BJ (cell line): ENCODE data around the gene SREBF2. TPM values are rescaled to one million over a fixed set of nuclear protein-coding genes. Genes with fewer than 3 reads are reported as not detected.

Experiments
- CTCF ChIA-PET: fragments of 350-600 bp; formaldehyde crosslinking; extraction: SDS; loops from one replicate; lab custom pipeline; 2021; ENCODE audit warnings: antibody characterized with exemption, inconsistent platforms; lab: Yijun Ruan, JAX
- POLR2A ChIA-PET: fragments of 300-600 bp; sonication (Branson Sonifier 250); formaldehyde crosslinking; extraction: SDS; loops from one replicate; lab custom pipeline; 2021; ENCODE audit warnings: antibody characterized with exemption; lab: Charles Lee
- DNase-seq: peaks from one replicate; pipeline ENCODE4 v3.0.0-alpha.2; 2011; ENCODE audit warnings: low read depth
- H3K27me3 ChIP-seq: 2 replicates; pipeline ENCODE4 v1.6.0; 2011; ENCODE audit warnings: low read length; ENCODE audit not compliant: control insufficient read depth, insufficient read depth
- H3K36me3 ChIP-seq: 2 replicates; pipeline ENCODE4 v1.5.1; 2011; ENCODE audit warnings: low read length; ENCODE audit not compliant: control insufficient read depth, insufficient read depth
- H3K4me3 ChIP-seq: 2 replicates; pipeline ENCODE4 v1.5.1; 2011; ENCODE audit warnings: low read depth, mild to moderate bottlenecking, control low read depth, low read length
- CTCF ChIP-seq: IDR thresholded peaks from 2 replicates; pipeline ENCODE4 v1.5.1; 2011; ENCODE audit warnings: low read depth, mild to moderate bottlenecking, control low read depth, inconsistent platforms, low read length, moderate library complexity; ENCODE audit not compliant: insufficient read depth
- polyA plus RNA-seq: library from polyadenylated mRNA; depleted of rRNA; stranded (reverse); fragments of >200 nt; gene quantifications from 2 replicates; pipeline ENCODE4 v1.2.3, GENCODE V29; 2011

The SREBF2 gene
- polyA plus RNA-seq, 1 experiment = 26.2 TPM

GRCh38 chr22:41910050-41911000 lies 77.4 kb downstream of the SREBF2 start:
- Histone ChIP-seq H3K36me3 (peaks cover 4% of the 10 kb centered on the region), H3K27me3 (peaks cover 30% of the 10 kb centered on the region), H3K4me3 (peak overlapping the region; percentile 19)
- CTCF ChIA-PET = no interaction called here
- POLR2A ChIA-PET = no interaction called here
- no peak for DNase-seq
- no peak for TF ChIP-seq CTCF

DNA sequence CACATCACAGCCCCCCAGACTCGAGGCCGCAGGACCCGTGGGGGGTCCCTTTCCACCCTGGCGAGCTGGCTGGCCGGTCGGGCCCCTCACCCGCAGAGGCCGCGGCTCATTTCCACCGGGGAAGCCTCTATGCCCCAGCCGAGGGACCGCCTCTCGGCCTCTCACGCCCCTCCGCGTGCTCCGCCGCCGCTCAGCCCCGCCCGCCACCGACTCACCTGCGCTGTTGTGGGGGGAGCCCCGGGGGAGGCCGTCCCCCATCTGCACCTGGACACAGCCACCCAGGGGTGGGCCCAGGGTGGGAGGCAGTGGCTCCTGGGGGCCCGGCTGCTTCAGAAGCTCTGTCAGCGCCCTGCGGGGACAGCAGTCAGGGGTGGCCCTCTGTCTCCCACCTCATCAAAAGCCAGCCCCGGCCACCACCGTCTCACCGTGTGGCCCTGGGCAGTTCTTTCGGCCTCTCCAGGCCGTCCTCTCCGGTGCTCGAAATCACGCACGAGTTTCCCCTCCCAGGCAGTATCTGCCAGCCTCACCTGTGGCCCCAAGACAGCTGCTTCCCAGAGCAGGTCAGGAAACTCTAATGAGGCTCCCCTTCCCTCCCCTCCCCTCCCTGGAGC lies 78.2 kb downstream of the SREBF2 start:
- no peaks in the 10 kb centered on the region for H3K36me3 ChIP-seq
- ChIA-PET POLR2A (no interaction called here), CTCF (interaction anchor here (0.7 to 0.8 kb wide), 2 partner anchors 14 to 190 kb away, joined by 3 read pairs; no protein-coding TSS in a partner anchor)
- H3K27me3 ChIP-seq = peaks cover 38% of the 10 kb centered on the region
- TF ChIP-seq CTCF = no peak
- H3K4me3 ChIP-seq = no peak overlapping the region; the same call in 1 of the 2 replicates
- DNase-seq = no peak

DNA sequence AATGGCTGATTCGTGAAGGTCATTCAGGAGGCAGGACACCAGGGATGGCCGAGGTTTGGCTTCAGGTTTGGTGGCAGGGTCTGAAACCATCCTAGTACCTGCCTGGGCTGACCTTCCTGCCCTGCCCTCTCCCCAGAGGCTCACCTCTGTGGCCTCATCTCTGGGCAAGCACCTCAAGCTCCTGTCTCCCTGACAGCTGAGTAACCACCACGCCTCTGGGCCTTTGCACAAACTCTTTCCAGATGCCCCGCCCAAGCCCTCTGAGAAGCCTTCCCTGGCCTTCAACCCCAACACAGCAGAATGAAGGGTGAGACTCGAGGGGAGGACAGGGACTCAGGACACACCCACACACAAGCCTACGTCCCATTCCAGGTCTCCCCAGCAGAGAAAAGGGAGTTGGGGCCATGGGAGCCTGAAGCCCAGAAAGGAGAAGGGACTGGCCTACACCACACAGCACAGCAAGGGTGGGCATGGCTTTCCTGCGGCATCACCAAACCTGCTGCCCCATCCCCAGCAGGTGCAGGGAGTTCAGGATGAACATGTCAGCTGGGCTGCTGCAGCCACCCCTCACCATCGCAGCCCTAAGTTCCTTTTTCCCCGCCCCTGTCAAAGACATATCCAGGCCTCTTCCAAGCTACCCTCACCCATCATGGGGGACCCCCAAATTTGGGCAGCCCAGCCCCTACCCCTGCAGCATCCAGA lies 79.6 kb downstream of the SREBF2 start:
- Histone ChIP-seq H3K4me3 (no peak overlapping the region), H3K36me3 (no peaks in the 10 kb centered on the region), H3K27me3 (peaks cover 45% of the 10 kb centered on the region)
- no peak for TF ChIP-seq CTCF
- CTCF ChIA-PET = interaction anchor here (0.6 to 2.1 kb wide), 3 partner anchors 13 to 221 kb away, joined by 3 to 5 read pairs (median 4); no protein-coding TSS in a partner anchor
- no peak for DNase-seq
- POLR2A ChIA-PET = no interaction called here

- POLR2A ChIA-PET = no interaction called here
- Histone ChIP-seq H3K4me3 (no peak overlapping the region), H3K36me3 (no peaks in the 10 kb centered on the region), H3K27me3 (peaks cover 45% of the 10 kb centered on the region)
- CTCF ChIA-PET = interaction anchor here (0.6 to 2.1 kb wide), 3 partner anchors 13 to 222 kb away, joined by 3 to 5 read pairs (median 4); no protein-coding TSS in a partner anchor
- TF ChIP-seq CTCF = no peak
- no peak for DNase-seq
These were observed 80.3 kb downstream of the SREBF2 start for GRCh38 chr22:41913040-41913719.
